DMS 273 treated with DMSO at 0.1 percent for 48 hours (cell line): Measurements from ENCODE around the gene LCOR.

Source experiments
- DNase-seq: peaks from one replicate; lab custom pipeline; 2025; lab: John Stamatoyannopoulos, UW

The LCOR gene

GRCh38 chr10:97012470-97012869 is 180.4 kb downstream of the LCOR start:
- DNase-seq = no peak

- no peak for DNase-seq
These were observed 181.5 kb downstream of the LCOR start for GRCh38 chr10:97013568-97013967.

- DNase-seq = no peak
These were observed 181.9 kb downstream of the LCOR start for GRCh38 chr10:97013983-97014382.

- DNase-seq = no peak
These were observed 183.1 kb downstream of the LCOR start for GRCh38 chr10:97015240-97015639.

GRCh38 chr10:97016728-97017473 is 184.8 kb downstream of the LCOR start:
- no peak for DNase-seq

GRCh38 chr10:97017474-97017903 is 185.4 kb downstream of the LCOR start:
- DNase-seq = no peak

GRCh38 chr10:97018251-97019212 is 186.4 kb downstream of the LCOR start:
- no peak for DNase-seq

GRCh38 chr10:97019213-97019844 is 187.2 kb downstream of the LCOR start:
- DNase-seq = no peak

- no peak for DNase-seq
These were observed 188.6 kb downstream of the LCOR start for GRCh38 chr10:97020452-97021400.

- no peak for DNase-seq
These were observed 190.5 kb downstream of the LCOR start for GRCh38 chr10:97022616-97023015.

GRCh38 chr10:97023401-97024167 is 191.5 kb downstream of the LCOR start:
- DNase-seq = no peak

GRCh38 chr10:97024168-97025073 is 192.3 kb downstream of the LCOR start:
- no peak for DNase-seq

- DNase-seq = no peak
These were observed 193.6 kb downstream of the LCOR start for GRCh38 chr10:97025613-97026242.

- no peak for DNase-seq
These were observed 196.2 kb downstream of the LCOR start for GRCh38 chr10:97028126-97028831.

GRCh38 chr10:97028832-97029178 is 196.7 kb downstream of the LCOR start:
- no peak for DNase-seq

- DNase-seq = no peak
These were observed 197.2 kb downstream of the LCOR start for GRCh38 chr10:97029271-97029670.

- no peak for DNase-seq
These were observed 198.8 kb downstream of the LCOR start for GRCh38 chr10:97030894-97031293.

GRCh38 chr10:97031459-97031858 is 199.4 kb downstream of the LCOR start:
- no peak for DNase-seq

GRCh38 chr10:97032624-97033023 is 200.5 kb downstream of the LCOR start:
- no peak for DNase-seq
